Stomach (tissue), 4 donors: ENCODE data around the gene MUC22.

Experiments used
- CTCF ChIP-seq, 7 experiments: fragments of 450-650 bp in 4 of 7; fragments of 200-600 bp in 3 of 7; sonication (generic) in 3 of 7; IDR thresholded peaks; one replicate each; pipeline ENCODE4 v1.5.1; 2016 to 2019; ENCODE audit warnings: antibody characterized with exemption in 7 of 7, control low read depth in 2 of 7, mild to moderate bottlenecking in 1 of 7
- EP300 ChIP-seq: sonication (generic); formaldehyde crosslinking; IDR thresholded peaks from one replicate; pipeline ENCODE4 v1.6.1; 2017; ENCODE audit warnings: antibody characterized with exemption

GRCh38 chr6:30964075-30964474, 46.2 kb upstream of the MUC22 start:
- TF ChIP-seq EP300 (no peak), CTCF (IDR thresholded peaks at IDR 0.05) (no peak)
